Peyer's patch (tissue), 4 donors: ENCODE measurements around the gene MED16. TPM values are rescaled to one million over a fixed set of nuclear protein-coding genes. Genes with fewer than 3 reads are reported as not detected.
"Not testable (repeated sequence)": the region's sequence is repeated elsewhere in the genome, so short reads cannot be mapped to it uniquely, and the experiment has no call there.

Experiments used
- DNase-seq, 3 donors: peaks; one replicate each; pipeline ENCODE4 v3.0.0-alpha.2; 2017 to 2019
- H3K27ac ChIP-seq, 4 donors: fragments of 200-600 bp; sonication (generic); one replicate each; pipeline ENCODE4 v1.5.1; 2016 to 2019
- H3K27me3 ChIP-seq, 2 donors: fragments of 200-600 bp; sonication (generic); one replicate each; pipeline ENCODE4 v1.5.1; 2019
- H3K36me3 ChIP-seq, 3 donors: fragments of 200-600 bp; sonication (generic); one replicate each; pipeline ENCODE4 v1.5.1; 2016 to 2019
- H3K4me1 ChIP-seq, 4 donors: fragments of 200-600 bp; sonication (generic); one replicate each; pipeline ENCODE4 v1.5.1; 2016 to 2019
- H3K4me3 ChIP-seq, 4 donors: fragments of 200-600 bp; sonication (generic); 1 replicate in 3 of 4; 2 replicates in 1 of 4; pipeline ENCODE4 v1.5.1; 2016 to 2019; ENCODE audit warnings: mild to moderate bottlenecking in 1 of 4
- H3K9me3 ChIP-seq, 4 donors: fragments of 200-600 bp; sonication (generic); one replicate each; pipeline ENCODE4 v1.5.1; 2016 to 2019; ENCODE audit warnings: mild to moderate bottlenecking in 1 of 4
- CTCF ChIP-seq, 6 experiments: fragments of 450-650 bp in 4 of 6; fragments of 200-600 bp in 2 of 6; sonication (generic) in 1 of 6; IDR thresholded peaks; one replicate each; pipeline ENCODE4 v1.5.1; 2017 to 2019; ENCODE audit warnings: antibody characterized with exemption in 6 of 6, mild to moderate bottlenecking in 3 of 6, moderate library complexity in 1 of 6
- POLR2A ChIP-seq, 2 donors: fragments of 450-650 bp; IDR thresholded peaks; one replicate each; pipeline ENCODE4 v1.5.1; 2017; ENCODE audit warnings: antibody characterized with exemption in 2 of 2, mild to moderate bottlenecking in 2 of 2, moderate library complexity in 2 of 2
- total RNA-seq, 4 donors: library from RNA; depleted of rRNA; stranded (reverse); fragments of >200 nt; gene quantifications; one replicate each; pipeline ENCODE4 v1.1.0, GENCODE V29; 2016

MED16 gene
- total RNA-seq, 4 donors from 2014 or later: 60.2 to 83.6 (median 65.3) TPM

DNA sequence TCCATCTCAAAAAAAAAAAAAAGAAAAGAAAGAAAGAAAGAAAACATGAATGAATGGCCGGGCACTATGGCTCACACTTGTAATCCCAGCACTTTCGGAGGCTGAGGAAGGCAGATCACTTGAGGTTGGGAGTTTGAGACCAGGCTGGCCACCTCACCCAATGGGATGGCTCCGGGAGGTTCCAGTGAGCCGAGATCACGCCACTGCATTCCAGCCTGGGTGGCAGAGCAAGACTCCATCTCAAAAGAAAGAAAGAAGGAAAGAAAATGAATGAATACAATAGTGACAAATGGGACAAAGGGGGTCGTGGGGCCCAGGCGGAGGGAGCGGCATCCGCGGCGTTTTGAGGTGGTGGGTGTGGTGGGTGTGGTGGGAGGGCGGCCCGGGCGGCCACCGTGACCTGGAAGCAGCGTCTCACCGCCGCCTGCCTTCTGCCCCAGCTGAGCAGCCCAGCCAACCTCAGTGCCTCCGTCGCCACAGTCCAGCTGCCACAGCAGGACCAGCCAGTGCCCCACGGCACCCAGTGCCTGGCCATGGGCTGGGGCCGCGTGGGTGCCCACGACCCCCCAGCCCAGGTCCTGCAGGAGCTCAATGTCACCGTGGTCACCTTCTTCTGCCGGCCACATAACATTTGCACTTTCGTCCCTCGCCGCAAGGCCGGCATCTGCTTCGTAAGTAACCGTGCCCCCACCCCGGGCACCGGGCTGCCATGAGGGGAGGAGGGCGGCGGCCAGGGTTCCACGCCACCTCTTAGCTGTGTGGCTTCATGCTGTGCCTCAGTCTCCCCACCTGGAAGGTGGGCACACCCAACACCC, 47.1 kb downstream of the MED16 start:
- H3K27me3 ChIP-seq: peaks cover 0 to 22% of the 10 kb centered on the region in 2 donors
- no peaks in the 10 kb centered on the region for H3K36me3 ChIP-seq
- H3K9me3 ChIP-seq: no peaks in the 10 kb centered on the region
- TF ChIP-seq CTCF (IDR thresholded peaks at IDR 0.05) (no peak), POLR2A (IDR thresholded peaks at IDR 0.05) (no peak)
- H3K4me3 ChIP-seq: no peak overlapping the region
- H3K4me1 ChIP-seq: peaks cover 0 to 11% (median 6%) of the 10 kb centered on the region in 4 donors
- DNase-seq: no peak
- no peak overlapping the region for H3K27ac ChIP-seq

DNA sequence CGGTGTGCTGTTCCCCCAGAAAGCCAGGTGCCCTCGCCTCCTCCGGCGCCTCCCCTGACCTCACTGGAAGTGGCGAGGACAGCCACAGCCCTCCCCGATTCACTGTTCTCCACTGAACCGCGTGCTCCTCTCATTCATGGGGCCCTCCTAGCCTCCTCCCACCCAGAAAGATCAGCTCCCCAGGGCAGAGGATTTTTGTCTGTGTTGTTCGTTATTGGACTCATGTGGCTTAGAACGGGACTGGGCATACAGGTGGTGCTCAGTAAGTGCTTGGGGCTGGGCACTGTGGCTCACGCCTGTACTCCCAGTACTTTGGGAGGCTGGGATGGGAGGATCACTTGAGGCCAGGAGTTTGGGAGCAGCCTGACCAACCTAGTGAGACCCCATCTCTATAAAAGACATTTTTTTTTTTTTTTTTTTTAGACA, 48.4 kb downstream of the MED16 start:
- peaks cover 0 to 11% (median 6%) of the 10 kb centered on the region in 4 donors for H3K4me1 ChIP-seq
- DNase-seq: no peak
- TF ChIP-seq CTCF (IDR thresholded peaks at IDR 0.05) (no peak), POLR2A (IDR thresholded peaks at IDR 0.05) (no peak)

GRCh38 chr19:843836-844545, 49.0 kb downstream of the MED16 start:
- no peak overlapping the region for H3K27ac ChIP-seq
- TF ChIP-seq POLR2A (IDR thresholded peaks at IDR 0.05) (no peak), CTCF (IDR thresholded peaks at IDR 0.05) (no peak)
- no peaks in the 10 kb centered on the region for H3K36me3 ChIP-seq
- peaks cover 0 to 11% (median 6%) of the 10 kb centered on the region in 4 donors for H3K4me1 ChIP-seq
- H3K27me3 ChIP-seq: peaks cover 0 to 22% of the 10 kb centered on the region in 2 donors
- no peak for DNase-seq
- H3K4me3 ChIP-seq: peak overlapping the region in 2 of 4 donors; percentile 22 to 24
- no peaks in the 10 kb centered on the region for H3K9me3 ChIP-seq

More for the DNA sequence above, 48.4 kb downstream of the MED16 start:
- Histone ChIP-seq H3K36me3 (no peaks in the 10 kb centered on the region), H3K27ac (no peak overlapping the region), H3K4me3 (no peak overlapping the region), H3K9me3 (no peaks in the 10 kb centered on the region), H3K27me3 (peaks cover 0 to 22% of the 10 kb centered on the region in 2 donors)

DNA sequence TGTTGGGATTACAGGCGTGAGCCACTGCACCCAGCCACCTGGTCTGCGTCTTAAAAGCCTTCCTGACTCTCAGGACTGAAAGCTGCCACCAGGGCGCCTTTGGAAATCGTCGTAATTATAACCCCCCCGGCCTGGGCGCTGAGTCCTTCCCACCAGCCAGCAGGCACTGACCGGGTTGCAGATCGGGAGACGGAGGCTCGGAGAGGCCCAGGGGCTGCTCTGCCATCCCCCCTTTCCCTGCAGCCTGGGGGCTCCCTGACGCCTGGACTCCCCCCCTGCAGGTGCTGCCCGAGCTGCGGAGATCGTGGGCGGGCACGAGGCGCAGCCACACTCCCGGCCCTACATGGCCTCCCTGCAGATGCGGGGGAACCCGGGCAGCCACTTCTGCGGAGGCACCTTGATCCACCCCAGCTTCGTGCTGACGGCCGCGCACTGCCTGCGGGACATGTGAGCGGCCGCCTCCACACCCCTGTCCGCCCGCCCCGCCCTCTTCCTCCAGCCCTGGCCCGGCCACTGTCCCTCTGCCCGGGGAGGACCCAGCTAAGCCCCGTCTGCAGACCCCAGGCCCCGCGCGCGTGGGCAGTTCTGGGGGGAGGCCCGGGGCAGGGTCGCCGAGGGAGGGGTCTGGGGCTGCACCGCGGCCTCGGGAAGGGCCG, 49.7 kb downstream of the MED16 start:
- H3K4me1 ChIP-seq: peaks cover 0 to 11% (median 6%) of the 10 kb centered on the region in 4 donors
- peak in 1 of 3 donors; percentile 50 for DNase-seq
- H3K27me3 ChIP-seq: peaks cover 0 to 22% of the 10 kb centered on the region in 2 donors
- no peak overlapping the region for H3K27ac ChIP-seq
- TF ChIP-seq POLR2A (IDR thresholded peaks at IDR 0.05) (no peak), CTCF (IDR thresholded peaks at IDR 0.05) (no peak)
- no peaks in the 10 kb centered on the region for H3K36me3 ChIP-seq
- peak overlapping the region in 2 of 4 donors; percentile 22 to 24 for H3K4me3 ChIP-seq
- no peaks in the 10 kb centered on the region for H3K9me3 ChIP-seq

GRCh38 chr19:842802-843179, 50.2 kb downstream of the MED16 start:
- peaks cover 0 to 22% of the 10 kb centered on the region in 2 donors for H3K27me3 ChIP-seq
- H3K27ac ChIP-seq, H3K4me3 ChIP-seq, H3K36me3 ChIP-seq, DNase-seq, H3K9me3 ChIP-seq: not testable (repeated sequence)
- H3K4me1 ChIP-seq: peaks cover 0 to 11% (median 6%) of the 10 kb centered on the region in 4 donors
